ENCODE measurements around the gene CPE. TPM values are rescaled to one million over a fixed set of nuclear protein-coding genes. Genes with fewer than 3 reads are reported as not detected.

CPE gene
- total RNA-seq, 1 experiment from 2014 or later = 0.92 TPM

DNA sequence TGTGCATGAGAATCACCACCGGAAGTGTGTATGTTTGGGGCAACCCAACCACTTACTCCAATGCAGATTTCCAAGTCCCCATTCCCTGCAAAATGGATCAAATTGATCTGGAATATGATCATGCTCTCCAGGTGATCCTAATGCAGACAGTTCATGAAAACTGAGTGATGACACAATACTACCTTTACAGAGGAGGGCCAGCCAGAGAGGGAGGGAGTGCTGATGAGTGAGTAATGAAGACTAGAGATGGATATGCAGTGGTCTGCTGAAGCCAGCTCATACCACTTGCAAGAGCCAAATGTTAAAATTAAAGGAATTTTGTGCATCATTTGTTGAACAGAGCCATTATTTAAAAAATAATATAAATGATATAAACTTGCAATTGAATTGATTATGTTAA, 10.2 kb upstream of the CPE start:
- Histone ChIP-seq H3K27ac (ENCODE audit: low read length) (no peak overlapping the region), H3K4me1 (ENCODE audit: control insufficient read depth, insufficient read depth, low read length) (no peaks in the 10 kb centered on the region), H3K4me3 (ENCODE audit: low read depth in 2 of 2, low read length in 2 of 2) (no peak overlapping the region), H3K9me3 (ENCODE audit: control insufficient read depth, insufficient read depth, low read depth, low read length) (no peaks in the 10 kb centered on the region), H3K36me3 (ENCODE audit: control insufficient read depth, insufficient read depth, low read length) (no peaks in the 10 kb centered on the region), H3K27me3 (ENCODE audit: control insufficient read depth, insufficient read depth, low read length) (no peaks in the 10 kb centered on the region)
- CTCF ChIA-PET = no interaction called here
- ATAC-seq (no peak), DNase-seq (ENCODE audit: low read depth, low spot score) (no peak)
- in situ Hi-C loops (cut with HindIII; ENCODE audit: low pct_unique_long_range_greater_than_20kb, low sequenced_read_pairs) (no loop called here), intact Hi-C loops (cut with micrococcal nuclease; ENCODE audit: unreplicated experiment) (no loop called here)
- BruUV-seq (replicated peaks) = no TSS peak
- TF ChIP-seq, protein P1, sequence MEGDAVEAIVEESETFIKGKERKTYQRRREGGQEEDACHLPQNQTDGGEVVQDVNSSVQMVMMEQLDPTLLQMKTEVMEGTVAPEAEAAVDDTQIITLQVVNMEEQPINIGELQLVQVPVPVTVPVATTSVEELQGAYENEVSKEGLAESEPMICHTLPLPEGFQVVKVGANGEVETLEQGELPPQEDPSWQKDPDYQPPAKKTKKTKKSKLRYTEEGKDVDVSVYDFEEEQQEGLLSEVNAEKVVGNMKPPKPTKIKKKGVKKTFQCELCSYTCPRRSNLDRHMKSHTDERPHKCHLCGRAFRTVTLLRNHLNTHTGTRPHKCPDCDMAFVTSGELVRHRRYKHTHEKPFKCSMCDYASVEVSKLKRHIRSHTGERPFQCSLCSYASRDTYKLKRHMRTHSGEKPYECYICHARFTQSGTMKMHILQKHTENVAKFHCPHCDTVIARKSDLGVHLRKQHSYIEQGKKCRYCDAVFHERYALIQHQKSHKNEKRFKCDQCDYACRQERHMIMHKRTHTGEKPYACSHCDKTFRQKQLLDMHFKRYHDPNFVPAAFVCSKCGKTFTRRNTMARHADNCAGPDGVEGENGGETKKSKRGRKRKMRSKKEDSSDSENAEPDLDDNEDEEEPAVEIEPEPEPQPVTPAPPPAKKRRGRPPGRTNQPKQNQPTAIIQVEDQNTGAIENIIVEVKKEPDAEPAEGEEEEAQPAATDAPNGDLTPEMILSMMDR (IDR thresholded peaks at IDR 0.05) = no peak
- TF ChIP-seq POLR2AphosphoS5 (IDR thresholded peaks at IDR 0.05; ENCODE audit: low read depth, low read length) (no peak), TCF7L2 (IDR thresholded peaks at IDR 0.05; ENCODE audit: low read depth, low read length) (no peak), SIN3A (IDR thresholded peaks at IDR 0.05; ENCODE audit: borderline replicate concordance, insufficient read depth, low read depth, low read length) (no peak)
- TF ChIP-seq, protein P2, sequence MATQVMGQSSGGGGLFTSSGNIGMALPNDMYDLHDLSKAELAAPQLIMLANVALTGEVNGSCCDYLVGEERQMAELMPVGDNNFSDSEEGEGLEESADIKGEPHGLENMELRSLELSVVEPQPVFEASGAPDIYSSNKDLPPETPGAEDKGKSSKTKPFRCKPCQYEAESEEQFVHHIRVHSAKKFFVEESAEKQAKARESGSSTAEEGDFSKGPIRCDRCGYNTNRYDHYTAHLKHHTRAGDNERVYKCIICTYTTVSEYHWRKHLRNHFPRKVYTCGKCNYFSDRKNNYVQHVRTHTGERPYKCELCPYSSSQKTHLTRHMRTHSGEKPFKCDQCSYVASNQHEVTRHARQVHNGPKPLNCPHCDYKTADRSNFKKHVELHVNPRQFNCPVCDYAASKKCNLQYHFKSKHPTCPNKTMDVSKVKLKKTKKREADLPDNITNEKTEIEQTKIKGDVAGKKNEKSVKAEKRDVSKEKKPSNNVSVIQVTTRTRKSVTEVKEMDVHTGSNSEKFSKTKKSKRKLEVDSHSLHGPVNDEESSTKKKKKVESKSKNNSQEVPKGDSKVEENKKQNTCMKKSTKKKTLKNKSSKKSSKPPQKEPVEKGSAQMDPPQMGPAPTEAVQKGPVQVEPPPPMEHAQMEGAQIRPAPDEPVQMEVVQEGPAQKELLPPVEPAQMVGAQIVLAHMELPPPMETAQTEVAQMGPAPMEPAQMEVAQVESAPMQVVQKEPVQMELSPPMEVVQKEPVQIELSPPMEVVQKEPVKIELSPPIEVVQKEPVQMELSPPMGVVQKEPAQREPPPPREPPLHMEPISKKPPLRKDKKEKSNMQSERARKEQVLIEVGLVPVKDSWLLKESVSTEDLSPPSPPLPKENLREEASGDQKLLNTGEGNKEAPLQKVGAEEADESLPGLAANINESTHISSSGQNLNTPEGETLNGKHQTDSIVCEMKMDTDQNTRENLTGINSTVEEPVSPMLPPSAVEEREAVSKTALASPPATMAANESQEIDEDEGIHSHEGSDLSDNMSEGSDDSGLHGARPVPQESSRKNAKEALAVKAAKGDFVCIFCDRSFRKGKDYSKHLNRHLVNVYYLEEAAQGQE (IDR thresholded peaks at IDR 0.05; ENCODE audit: insufficient read depth in 1 of 2, low read depth in 2 of 2, low read length in 1 of 2) = no peak
- POLR2A ChIA-PET = no interaction called here

DNA sequence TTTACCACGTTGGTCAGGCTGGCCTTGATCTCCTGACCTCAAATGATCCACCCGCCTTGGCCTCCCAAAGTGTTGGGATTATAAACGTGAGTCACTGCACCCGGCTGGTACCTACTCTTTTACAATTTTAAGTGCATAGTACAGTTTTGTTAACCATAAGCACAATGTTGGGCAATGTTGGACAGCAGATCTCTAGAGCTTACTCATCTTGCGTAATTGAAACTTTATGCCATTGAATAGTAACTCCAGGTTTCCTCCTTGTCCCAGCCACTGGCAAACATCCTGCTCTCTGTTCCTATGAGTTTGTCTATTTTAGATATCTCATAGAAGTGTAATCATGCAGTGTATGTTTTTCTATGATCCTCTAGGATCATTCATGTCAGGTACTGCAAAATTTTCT, 9.3 kb upstream of the CPE start:
- ATAC-seq (no peak), DNase-seq (ENCODE audit: low read depth, low spot score) (no peak)
- H3K4me3 ChIP-seq (ENCODE audit: low read depth in 2 of 2, low read length in 2 of 2) = no peak overlapping the region
- no peak overlapping the region for H3K27ac ChIP-seq (ENCODE audit: low read length)
- no peaks in the 10 kb centered on the region for H3K9me3 ChIP-seq (ENCODE audit: control insufficient read depth, insufficient read depth, low read depth, low read length)
- no TSS peak for BruUV-seq (replicated peaks)
- intact Hi-C loops (cut with micrococcal nuclease; ENCODE audit: unreplicated experiment) (no loop called here), in situ Hi-C loops (cut with HindIII; ENCODE audit: low pct_unique_long_range_greater_than_20kb, low sequenced_read_pairs) (no loop called here)
- H3K36me3 ChIP-seq (ENCODE audit: control insufficient read depth, insufficient read depth, low read length) = no peaks in the 10 kb centered on the region
- TF ChIP-seq, protein P2 (IDR thresholded peaks at IDR 0.05; ENCODE audit: insufficient read depth in 1 of 2, low read depth in 2 of 2, low read length in 1 of 2) = no peak
- TF ChIP-seq, protein P1 (IDR thresholded peaks at IDR 0.05) = no peak
- TF ChIP-seq POLR2AphosphoS5 (IDR thresholded peaks at IDR 0.05; ENCODE audit: low read depth, low read length) = no peak
- no peak for TF ChIP-seq SIN3A (IDR thresholded peaks at IDR 0.05; ENCODE audit: borderline replicate concordance, insufficient read depth, low read depth, low read length)
- TF ChIP-seq TCF7L2 (IDR thresholded peaks at IDR 0.05; ENCODE audit: low read depth, low read length) = no peak
- CTCF ChIA-PET = no interaction called here
- H3K27me3 ChIP-seq (ENCODE audit: control insufficient read depth, insufficient read depth, low read length) = no peaks in the 10 kb centered on the region
- H3K4me1 ChIP-seq (ENCODE audit: control insufficient read depth, insufficient read depth, low read length) = no peaks in the 10 kb centered on the region
- POLR2A ChIA-PET = no interaction called here

All from Panc1 (cell line).